HG03354 (cell line): ENCODE measurements around the gene ADAMTSL1.

Experiments used
- ATAC-seq: cut with Tn5 transposase; IDR thresholded peaks from one replicate; pipeline ENCODE4 v1.9.1; 2021; ENCODE audit warnings: mild to moderate bottlenecking; ENCODE audit not compliant: unreplicated experiment, poor library complexity, severe bottlenecking

Gene ADAMTSL1

DNA sequence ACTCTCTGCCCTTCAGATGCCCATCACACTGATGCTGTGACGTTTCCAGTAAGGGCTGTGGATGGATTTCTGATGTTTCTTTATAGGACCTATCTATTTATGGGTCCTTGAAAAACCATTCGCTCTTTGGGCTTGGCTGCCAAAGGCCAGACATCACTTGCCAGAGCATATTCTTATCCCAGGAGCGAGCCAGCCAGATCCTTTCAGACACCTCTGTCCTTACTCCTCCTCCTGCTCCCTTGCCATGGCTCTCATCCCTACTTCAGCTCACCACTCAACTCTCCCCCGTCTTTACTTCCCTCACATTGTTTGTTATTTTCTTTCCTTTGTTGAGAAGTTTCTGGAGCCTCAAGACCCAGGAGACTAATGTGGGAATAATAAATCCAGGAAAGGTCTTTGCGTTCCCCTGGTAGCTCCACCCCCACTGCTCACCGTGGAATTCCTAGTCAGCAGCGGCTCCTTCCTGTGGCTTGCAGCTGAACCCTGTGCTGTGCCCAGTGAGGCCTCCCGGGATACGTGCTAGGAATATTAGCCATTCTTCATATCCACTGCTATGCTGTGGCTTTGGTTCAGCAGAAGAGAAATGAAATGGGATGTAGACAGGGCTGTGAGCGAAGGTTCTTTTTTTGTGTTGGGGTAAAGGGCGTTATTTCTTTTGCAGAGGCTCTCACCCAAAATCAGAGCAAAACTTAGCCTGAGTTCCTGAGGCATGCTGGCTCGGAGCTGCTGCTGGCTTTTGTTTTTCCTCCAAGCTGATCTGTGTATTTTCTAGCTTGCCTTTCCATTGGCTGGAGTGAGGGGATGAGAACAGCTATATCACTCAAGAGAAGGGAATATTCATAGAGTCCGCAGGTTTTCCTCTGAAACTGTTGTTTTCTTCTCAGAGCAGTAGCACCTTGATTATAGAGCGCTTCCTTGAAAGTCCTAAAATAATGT, 387.9 kb downstream of the ADAMTSL1 start:
- ATAC-seq: no peak

DNA sequence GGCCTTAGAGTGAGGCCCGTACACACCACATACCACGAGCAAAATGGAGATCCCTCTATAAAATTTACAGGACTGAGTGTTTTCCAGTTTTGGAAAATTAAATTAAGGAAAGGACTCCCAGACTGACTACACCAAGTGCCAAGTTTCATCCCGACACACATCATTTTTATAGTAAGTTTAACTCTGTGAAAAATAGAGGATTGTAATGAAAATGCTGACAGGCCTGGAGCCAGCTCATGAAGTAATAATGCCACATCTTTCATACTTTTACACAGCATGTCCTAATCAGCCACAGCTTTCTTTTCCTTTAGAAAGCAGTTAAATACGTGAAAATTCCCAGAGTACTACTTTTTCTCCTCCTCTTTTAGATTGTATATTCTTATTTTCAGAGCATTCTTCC, 389.8 kb downstream of the ADAMTSL1 start:
- ATAC-seq: no peak

DNA sequence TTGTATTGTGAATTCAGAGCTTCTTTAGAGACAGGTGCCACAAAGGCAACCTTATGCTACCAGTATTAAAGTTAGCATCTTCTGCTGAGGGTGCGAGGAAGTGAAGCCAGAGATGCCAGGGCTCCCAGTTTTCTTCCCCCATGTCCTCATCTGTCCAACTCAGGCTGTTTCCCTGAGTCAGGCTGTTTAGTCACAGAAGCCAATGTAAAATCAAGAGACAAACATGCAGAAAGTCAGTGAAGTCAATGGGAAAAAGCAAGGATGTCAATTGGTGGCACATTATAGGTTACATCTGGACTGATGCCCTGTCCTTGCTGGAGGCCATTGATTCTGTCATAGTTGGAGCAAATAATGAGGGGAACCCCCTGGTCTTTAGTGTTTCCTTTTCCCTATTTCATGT, 390.6 kb downstream of the ADAMTSL1 start:
- ATAC-seq: no peak

DNA sequence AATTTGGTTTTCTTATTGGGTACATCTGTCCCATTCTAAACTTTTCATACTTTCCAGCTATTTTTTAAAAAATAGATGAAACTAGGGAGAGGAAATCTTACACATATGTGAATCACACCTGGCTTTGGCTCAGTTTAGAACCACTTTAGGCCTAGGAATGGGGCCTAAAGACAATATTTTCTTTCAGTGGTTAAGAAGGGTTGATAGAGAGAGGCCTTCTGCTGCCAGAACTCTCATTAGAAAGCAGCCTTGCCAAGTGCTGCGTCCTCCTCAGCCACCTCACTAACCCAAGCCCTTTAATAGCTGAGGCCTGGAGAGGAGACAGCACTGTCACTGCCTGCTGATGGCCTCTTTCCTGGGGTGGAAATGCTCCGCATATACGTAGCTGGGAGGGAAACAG, 391.6 kb downstream of the ADAMTSL1 start:
- no peak for ATAC-seq

DNA sequence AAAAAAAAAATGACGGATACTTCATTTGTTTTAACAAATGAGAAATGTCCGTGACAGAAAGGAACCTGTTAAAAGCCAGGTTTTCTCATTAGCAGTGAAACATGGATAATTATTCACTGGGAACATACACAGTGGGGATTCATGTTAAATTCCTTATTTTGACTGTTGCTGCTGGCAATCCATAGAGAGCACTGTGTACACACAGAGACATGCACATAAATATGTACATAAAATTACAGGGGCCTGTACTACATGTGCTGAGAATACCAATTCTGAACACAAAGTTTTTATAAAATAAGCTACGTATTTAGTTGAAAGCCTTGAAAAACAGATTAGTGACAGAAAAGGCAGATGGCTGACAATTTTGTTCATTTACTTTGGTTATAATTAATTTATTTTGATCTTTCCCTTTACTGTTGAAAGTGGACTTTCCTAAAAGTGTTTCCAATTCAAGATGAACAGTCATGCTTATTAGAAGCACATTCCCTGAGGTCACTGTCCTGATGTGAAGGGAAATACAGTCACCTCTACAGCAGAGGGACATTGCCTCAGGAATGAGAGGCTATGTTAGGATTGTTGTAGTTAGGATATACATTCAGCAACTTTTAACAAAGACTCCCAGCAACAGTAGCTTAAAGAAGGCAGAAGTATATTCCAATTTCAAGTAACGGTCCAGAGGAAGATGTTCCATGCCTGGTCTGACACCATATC, 392.3 kb downstream of the ADAMTSL1 start:
- no peak for ATAC-seq

DNA sequence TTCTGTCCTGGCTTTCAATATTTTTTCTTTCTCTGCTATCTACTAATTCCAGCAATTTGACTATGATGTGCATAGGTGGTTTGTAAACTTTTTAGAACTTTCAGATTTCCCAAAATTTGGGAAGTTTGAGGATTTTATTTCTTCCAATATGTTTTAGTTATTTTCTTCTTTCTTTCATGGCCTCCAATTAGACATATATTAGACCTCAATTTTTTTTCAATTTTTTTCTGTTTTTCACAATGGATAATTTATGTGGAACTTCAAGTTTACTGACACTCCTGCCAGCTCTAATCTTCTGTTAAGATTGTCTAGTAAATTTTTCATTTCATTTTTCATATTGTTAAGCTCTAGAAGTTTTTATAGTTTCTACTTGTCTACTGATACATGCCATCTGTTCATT, 395.8 kb downstream of the ADAMTSL1 start:
- ATAC-seq: no peak

DNA sequence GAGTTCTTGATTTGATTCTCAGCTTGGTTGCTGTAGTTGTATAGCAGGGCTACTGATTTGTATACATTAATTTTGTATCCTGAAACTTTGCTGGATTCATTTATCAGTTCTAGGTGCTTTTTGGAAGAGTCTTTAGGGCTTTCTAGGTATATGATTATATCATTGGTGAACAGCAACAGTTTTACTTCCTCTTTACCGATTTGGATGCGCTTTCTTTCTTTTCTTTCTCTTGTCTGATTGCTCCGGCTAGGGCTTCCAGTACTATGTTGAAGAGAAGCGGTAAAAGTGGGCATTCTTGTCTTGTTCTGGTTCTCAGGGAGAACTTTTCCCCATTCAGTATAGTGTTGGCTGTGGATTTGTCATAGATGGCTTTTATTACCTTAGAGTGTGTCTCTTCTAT, 400.1 kb downstream of the ADAMTSL1 start:
- ATAC-seq: no peak

DNA sequence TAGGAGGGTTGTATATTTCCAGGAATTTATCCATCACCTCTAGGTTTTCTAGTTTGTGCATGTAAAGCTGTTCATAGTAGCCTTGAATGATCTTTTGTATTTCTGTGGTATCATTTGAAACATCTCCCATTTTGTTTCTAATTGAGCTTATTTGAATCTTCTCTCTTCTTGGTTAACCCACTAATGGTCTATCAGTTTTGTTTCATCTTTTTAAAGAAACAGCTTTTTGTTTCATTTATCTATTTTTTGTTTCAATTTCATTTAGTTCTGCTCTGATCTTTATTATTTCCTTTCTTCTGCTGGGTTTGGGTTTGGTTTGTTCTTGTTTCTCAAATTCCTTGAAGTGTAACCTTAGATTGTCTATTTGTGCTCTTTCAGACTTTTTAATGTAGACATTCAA, 401.0 kb downstream of the ADAMTSL1 start:
- peak; percentile 75 for ATAC-seq

DNA sequence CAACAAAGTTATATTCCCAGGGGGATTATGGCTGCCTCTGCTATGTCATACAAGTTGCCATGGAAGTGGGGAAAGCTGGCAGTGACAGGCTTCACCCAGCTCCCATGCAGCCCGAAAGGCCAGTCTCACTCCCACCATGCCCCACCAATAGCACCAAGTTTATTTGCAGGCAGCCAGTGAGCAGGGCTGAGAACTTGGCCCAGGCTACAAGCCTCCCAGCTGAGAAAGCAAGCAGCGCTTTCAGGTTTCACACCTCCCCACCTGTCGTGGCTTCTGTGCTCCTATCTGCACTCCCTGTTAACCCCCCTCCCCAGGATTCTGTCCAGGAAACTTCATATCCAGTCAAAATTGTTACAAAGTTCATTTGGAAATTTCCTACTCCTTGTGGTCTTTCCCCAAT, 404.0 kb downstream of the ADAMTSL1 start:
- ATAC-seq: no peak

DNA sequence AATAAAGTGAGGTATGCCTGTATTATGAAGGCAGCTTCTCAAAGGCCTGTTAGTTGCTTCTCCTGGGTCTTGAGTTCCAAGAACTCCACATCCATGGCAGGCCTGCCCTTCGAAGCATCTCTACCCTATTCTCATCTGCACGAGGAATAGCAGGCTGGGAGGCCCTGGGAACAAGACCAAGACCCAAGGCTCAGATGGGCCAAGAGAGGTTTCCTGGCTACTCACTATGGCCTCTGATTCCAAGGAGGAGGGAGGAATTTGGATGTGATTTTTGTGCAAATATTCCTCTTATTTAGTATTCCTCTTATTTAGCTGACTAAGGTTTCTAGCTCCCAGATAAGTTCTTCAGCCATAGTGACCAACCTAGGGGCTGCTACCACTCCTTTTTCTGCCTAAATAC, 407.8 kb downstream of the ADAMTSL1 start:
- no peak for ATAC-seq

DNA sequence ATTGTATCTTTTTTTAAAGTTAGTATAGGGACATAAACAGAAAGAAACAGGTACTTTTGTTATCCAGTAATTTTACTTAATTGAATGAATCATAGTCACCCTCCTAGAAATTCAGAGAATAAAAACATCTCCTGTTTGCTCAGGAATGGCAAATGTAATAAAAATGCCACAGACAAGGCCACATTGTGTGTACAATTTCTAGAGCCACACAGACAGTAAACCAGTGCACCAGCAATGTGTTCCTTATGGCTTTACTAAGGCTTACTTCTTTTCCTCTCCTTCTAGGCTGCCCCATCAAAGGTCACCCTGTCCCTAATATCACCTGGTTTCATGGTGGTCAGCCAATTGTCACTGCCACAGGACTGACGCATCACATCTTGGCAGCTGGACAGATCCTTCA, 413.6 kb downstream of the ADAMTSL1 start:
- ATAC-seq: no peak

DNA sequence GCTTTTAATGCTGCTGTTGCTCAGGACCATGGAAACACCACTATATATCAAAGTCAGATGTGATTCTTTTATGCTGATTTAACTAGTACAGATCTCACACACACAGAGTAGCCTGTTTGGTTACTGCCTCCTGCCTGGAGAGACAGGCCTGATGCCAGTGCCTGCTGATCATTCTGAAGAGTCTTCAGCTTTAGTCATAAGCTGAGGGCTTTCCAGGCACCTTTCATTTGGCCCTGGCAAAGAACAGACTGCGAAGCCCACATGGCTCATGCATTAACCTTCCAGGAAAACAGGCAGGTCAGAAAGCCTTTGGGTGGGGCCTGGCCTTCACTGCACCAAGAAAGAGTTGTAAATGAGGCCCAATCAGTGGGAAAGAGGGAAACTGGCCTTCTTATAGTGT, 414.3 kb downstream of the ADAMTSL1 start:
- no peak for ATAC-seq

DNA sequence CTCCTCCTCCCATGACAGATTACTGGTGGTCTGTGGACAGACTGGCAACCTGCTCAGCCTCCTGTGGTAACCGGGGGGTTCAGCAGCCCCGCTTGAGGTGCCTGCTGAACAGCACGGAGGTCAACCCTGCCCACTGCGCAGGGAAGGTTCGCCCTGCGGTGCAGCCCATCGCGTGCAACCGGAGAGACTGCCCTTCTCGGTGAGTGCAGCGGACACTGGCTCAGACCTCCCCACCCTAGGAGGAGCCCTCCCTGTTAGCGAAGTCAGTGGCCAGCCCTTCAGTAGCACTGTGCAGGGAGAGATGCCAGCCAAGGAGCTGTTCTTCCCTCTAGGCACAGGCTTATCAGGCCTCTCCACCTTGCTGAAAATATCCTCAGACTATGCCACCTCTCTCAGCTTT, 415.6 kb downstream of the ADAMTSL1 start:
- ATAC-seq: no peak

DNA sequence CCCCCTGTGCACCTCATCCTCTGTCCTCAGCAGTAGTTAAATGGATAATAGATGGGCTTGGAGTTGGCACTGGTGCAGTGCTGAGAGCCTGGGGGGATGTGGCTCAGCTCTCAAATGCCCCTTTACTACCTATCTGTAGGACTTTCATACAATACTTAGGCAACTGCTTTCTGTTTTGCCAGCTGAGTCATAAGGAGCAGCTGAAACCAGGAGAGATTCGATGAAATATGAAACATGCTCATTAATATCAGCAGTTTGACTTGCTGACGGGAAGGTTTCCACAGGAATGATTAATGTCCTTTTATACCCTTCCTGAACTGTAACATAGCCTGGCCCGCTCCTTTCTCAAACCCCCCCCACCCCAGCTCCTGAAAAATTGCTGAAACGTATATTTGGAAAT, 416.4 kb downstream of the ADAMTSL1 start:
- peak; percentile 85 for ATAC-seq

DNA sequence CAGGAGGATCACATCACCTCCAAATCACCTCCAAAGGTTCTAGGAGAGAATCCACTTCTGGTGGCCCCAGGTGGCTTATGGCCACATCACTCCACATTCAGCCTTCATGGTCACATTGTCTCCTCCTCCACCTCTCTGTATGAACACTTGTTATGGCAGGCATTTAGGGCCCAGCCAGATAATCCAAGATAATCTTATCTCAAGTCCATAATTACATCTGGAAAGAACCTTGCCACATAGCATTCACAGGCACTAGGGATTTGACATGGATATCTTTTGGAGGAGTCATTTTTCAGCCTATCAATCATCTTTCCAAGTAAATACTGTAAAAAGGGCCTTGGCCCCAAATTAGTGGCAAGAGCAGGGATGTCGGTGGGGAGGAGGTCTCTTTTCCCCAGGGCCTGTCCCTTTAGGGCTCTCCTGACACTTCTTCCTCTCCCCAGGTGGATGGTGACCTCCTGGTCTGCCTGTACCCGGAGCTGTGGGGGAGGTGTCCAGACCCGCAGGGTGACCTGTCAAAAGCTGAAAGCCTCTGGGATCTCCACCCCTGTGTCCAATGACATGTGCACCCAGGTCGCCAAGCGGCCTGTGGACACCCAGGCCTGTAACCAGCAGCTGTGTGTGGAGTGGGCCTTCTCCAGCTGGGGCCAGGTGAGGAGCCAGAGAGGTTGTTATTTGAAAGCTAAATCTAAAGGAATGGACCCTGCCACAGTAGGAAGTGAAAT, 418.2 kb downstream of the ADAMTSL1 start:
- ATAC-seq: no peak

DNA sequence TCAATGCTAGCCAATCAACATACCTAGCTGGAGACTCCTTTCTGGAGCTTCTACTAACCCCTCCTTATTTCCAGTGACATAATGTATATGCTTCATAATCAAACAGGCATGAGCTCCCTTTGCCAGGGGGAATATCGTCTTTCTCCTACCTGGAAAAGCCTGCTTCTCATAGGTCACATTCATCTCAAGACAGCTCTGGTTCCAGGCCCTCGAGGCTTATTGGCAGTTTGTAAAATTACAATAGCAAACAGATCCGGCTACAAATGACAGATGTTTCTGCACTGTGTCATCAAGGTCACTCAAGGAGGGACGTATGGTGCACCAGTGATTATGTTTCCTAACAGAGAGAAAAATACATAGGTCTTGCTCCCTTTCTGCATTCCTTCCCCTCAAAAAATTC, 419.1 kb downstream of the ADAMTSL1 start:
- ATAC-seq: no peak

DNA sequence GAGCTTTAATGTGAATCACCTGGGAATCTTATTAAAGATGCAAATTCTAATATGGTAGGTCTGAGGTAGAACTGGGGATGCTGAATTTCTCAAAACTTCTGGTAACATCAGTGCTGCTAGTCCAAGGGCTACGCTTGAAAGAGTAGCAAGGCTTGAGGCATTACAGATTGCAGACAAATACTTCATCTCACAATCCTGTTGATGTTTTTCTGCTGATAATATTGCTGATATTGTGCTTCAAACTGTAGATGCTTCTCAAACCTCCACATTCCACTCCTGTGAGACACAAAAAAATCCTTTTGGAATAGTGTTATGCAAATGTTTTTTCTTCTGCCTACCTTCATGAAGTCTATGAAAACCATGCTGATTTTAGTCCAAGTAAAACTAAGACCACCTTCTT, 419.5 kb downstream of the ADAMTSL1 start:
- no peak for ATAC-seq

DNA sequence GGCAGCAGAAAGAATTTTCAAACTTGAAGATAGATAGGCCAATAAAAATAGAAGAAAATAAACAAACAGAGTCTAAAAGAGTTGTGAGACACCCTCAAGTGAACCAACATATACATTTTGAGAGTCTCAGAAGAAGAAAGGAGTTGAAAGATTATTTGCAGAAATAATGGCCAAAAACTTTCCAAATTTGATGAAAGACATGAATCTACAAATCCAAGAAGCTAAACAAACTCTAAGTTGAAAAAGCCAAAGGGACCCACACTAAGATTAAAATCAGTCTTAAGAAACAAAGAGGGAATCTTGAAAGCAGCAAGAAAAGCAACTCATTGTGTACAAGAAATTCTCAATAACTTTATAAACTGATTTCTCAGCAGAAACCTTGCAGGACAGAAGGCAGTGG, 422.1 kb downstream of the ADAMTSL1 start:
- ATAC-seq: no peak

DNA sequence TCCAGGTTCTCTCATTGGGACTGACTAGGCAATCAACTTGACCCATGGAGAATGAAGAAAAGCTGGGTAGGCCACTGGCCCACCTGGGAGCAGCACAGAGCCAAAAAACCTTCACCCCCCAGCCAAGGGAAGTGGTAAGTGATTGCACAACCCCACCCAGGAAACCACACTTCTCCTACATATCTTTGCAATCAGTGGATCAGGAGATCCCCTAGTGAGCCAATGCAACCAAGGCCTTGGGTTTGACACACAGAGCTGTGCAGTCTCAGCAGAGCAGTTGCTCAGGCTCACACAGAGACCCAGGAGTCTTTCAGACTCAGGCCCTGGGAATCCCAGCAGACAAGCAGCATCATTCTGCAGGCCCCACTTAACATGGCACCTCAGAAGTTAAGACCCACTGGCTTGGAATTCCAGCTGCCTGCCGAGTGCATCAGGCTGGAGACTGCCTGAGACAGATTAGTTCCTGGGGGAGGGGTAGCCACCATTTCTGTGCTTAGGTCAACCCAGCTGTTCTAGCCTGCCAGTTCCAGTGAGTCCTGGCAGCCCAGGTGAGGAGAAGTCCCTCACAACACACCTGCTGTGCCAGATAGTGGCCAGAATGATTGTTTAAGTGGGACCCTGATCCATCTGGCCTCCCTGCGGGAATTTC, 422.7 kb downstream of the ADAMTSL1 start:
- no peak for ATAC-seq

DNA sequence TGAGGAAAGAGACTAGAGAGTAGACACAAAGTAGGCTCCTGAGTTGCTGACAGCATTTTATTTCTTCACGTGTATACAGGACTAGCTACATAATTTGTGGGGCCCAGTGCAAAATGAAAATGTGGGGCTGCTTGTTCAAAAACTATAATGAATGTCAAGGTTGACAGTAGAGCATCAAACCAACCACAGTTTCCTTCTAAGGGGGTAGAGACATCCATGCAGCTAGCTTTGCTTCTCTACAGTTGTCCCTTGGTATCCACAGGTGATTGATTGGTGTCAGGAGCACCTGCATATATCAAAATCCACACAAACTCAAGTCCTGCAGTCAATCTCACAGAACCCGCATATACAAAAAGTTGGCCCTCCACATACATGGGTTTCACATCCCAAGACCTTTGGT, 429.5 kb downstream of the ADAMTSL1 start:
- no peak for ATAC-seq
